ENCODE data around the gene RFX7. TPM values are rescaled to one million over a fixed set of nuclear protein-coding genes. Genes with fewer than 3 reads are reported as not detected.

The RFX7 gene
- total RNA-seq, 1 donor from 2014 or later, result 17.1 TPM

DNA sequence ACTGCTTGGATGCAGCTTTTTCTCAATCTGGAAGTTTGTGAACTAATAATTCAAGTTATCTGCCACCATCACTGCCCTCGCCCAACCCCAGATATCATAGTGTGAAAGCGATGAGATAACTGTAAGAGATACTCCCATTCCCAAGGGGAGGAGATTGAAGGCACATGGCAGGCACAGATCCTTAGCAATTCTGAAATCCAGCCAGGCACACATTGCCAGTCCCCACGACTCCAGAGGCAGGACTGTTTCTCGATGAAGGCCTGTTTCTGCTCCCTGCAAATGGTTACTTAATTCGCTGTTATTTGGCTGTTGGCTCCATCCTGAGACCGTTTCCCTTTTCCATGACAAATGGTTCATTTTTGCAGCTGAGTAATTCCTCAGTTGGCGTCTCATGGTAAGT is 187.1 kb downstream of the RFX7 start:
- FAIRE-seq, result no peak
- DNase-seq (ENCODE audit: low spot score in 2 of 2), result no peak

DNA sequence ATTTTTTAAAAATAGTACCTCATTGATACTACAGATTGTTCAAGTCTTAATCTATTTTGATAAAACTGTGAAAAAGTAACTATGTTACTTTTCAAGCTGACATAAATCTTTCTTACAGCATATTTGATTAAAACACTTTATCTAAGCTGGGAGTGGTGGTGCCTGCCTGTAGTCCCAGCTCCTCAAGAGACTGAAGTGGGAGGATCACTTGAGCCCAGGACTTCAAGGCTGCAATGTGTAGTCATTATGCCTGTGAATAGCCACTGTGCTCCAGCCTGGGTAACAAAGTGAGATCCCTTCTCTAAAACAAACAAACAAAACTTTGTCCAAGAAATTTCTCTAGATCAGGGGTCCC is 190.7 kb downstream of the RFX7 start:
- no peak for FAIRE-seq

DNA sequence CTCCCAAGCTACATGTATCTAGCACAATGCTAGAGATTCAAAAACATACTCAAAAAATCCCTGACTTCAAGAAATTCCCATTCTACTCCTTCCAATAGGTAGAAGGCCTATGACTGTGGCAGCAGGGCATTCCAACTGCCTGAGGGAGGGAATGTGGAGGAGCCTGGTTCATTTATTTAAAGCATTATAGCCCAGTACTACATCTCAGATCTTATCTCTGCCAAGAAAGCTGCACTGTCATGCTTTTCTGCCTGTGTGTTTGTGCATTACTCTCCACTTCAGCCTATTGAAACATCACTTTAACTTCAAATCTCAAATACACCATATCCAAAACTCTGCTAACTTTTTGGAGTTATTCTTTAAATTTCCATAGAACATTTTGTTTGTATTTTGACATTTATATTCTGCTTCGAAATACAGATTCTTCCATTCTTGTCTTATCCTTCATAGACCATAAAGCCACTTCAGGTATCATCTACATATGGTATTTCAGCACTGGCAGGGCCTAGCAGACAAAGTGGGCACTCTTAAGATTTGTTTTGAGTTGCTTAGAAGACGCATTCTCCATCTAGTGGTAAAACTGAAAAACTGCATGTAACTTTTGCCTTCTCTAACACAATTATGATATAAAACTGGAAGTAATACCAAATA is 191.2 kb downstream of the RFX7 start:
- DNase-seq (ENCODE audit: low spot score in 2 of 2), result peak in 1 of 2 donors; percentile 28
- FAIRE-seq, result peak; percentile 83

More for the DNA sequence above, 190.7 kb downstream of the RFX7 start:
- DNase-seq (ENCODE audit: low spot score in 2 of 2), result no peak

DNA sequence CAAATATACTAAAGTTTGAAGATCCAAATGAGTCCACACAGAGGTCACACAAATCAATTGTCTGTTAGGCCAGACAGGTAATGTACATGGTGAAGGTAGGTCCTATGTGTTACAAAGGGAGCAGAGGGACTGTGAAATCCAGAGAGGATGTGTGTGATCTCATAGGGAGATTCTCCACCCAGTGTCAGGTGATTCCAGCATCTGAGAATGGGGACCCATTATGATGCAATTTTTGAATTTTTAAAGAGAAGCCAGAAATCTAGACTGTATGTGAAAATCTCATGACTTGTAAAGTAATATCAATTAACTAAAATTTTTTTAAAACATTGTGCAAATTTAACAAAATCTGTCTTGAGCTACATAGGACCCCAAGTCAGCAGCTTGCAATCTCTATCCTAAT is 192.0 kb downstream of the RFX7 start:
- no peak for FAIRE-seq

DNA sequence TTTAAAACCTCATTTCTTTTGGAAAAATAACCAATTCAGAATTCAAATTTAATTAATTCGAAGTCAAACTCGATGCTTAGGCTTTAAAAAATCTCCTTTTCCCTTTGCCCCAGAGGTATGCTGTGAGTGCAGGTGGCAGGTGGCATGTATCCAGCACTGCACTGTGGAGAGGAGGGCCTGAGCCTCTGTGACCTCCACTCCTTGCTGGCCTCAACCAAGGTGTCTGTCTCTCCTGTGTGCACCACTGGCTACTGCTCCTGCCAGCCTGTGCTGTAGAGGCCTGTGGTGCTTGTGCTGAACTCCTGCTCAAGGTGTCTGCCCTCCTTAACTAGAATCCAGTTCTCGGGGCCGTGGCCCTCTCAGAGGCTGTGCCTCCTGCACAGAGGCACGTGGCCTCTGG is 194.1 kb downstream of the RFX7 start:
- no peak for FAIRE-seq
- no peak for DNase-seq (ENCODE audit: low spot score in 2 of 2)

More for the DNA sequence above, 192.0 kb downstream of the RFX7 start:
- DNase-seq (ENCODE audit: low spot score in 2 of 2), result no peak

DNA sequence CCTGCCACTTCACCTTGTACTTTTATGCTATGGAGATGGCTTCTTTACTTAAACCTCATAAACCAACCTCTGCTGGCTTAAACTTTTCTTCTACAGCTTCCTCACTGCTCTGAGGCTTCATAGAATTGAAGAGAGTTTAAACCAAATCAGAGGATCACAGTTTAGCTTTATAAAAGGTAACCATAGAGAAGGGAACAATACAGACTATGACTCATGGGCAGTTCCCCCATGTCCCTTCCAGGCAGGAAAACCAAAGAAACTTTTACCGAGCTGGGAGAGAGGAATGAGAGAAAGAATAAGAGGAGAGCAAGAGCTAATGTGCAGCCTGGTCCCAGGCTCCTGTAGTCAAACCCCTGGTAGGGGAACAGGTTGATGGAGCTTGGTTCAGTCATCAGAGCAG is 196.3 kb downstream of the RFX7 start:
- no peak for FAIRE-seq

DNA sequence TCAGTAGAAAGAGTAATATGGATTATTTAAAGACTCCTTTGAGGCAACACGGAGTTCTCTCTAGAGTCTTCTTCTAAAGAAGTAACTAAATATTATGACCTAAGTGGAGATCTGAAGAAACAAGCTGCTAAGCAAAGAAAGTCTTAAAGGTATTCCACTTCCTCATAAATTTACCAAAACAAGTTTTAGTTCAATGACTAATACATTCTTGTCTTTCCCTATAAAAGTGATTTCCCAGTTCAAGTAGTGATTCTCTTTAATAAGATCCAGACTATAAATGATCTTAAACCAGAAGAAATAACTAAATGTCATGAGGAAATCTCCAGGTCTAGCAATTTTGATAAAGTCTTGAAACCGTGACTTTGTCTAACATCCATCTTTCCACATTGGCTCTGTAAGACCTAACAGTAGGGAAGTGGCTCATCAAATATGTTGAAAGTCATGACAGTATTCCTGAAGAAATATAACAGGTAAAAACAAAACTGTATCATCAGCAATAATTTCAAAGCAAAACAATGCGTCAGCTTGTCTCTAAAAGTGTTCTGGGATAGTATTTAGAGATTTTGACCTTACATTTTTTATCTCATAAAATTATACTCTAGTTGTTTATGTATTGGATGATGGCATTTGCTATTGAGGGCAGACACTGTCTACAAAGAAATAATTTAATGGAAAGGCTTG is 198.5 kb downstream of the RFX7 start:
- FAIRE-seq, result no peak
- no peak for DNase-seq (ENCODE audit: low spot score in 2 of 2)

More for the DNA sequence above, 196.3 kb downstream of the RFX7 start:
- no peak for DNase-seq (ENCODE audit: low spot score in 2 of 2)

DNA sequence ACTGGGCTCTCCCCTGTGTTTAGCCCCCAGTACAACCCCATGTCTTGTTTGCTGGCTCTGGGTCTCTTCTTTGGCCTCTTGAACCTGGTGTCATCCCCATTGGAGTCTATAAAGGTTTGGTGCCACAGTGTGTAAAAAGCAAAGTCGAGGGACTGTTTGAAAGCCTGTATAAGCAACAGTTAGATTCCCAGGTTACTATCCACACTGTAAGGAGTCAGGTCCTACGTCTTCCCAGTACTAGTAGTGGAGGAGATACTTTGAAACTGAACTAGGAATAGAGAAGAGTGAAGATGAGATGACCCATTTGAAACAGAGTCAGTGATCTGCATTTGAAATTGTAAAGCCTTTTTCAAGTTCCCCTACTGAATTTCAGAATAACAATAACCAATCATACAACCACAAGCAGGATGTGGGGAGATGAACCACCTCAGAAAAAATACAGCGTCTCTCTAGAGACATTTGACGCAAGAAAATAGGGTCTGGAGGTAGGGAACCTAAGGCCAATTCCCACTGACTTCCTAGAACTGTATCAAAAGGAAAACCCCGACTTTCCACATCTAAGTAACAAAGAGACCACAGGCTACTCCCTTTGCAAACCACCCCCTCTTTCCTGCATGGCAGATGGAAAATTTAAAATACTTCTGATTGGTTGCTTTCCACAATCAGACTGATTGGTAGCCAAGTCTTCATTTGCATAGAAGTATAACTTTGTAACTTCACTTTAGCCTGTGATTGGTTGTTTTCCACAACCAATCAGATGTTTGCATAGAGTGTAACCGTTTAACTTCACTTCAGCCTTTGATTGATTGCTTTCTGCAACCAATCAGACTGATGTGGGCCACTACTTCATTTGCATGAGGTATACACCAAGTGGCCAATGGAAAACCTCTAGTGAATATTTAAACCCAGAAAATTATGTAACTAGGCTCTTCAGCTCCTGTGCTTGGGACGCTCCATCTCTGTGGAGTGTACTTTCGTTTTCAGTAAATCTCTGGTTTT is 200.4 kb downstream of the RFX7 start:
- no peak for FAIRE-seq
- DNase-seq (ENCODE audit: low spot score in 2 of 2), result no peak

DNA sequence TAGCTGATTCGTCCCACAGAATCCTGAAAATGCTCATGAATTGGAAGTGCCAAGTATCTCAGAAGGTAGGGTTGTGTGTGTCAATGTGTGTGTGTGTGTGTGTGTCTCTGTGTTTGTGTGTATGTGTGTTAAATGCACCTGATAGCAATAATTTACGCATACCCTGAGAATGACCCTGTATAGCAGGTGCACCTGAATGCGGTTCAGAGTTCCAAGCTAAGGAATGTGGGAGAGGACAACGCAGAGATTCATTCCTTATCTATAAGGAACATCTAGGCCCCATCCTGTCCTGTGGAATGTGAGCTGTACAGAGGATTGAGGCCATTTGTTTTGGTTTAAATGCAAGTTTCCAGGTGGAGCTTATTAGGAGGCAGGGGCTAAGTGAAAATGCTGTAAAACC is 201.2 kb downstream of the RFX7 start:
- FAIRE-seq (no peak), DNase-seq (ENCODE audit: low spot score in 2 of 2) (no peak)

DNA sequence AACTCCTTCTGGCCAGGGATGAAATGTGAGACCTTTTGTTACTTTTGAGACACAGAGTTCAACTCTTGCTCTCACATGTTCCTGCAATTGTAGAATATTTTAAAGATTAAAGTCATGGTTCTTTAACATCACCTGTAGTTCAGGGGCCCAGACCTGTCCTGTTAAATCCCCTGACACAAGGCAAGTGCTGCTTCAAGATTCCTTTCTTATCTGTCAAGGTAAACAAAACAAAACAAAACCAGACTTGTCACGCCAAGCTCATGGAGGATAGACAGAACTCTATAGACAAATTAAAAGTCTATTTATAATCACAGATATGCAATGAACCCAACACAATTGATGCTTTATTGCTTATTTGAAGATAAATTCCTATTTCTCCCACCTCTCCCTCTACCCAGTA is 201.6 kb downstream of the RFX7 start:
- FAIRE-seq (no peak), DNase-seq (ENCODE audit: low spot score in 2 of 2) (no peak)

DNA sequence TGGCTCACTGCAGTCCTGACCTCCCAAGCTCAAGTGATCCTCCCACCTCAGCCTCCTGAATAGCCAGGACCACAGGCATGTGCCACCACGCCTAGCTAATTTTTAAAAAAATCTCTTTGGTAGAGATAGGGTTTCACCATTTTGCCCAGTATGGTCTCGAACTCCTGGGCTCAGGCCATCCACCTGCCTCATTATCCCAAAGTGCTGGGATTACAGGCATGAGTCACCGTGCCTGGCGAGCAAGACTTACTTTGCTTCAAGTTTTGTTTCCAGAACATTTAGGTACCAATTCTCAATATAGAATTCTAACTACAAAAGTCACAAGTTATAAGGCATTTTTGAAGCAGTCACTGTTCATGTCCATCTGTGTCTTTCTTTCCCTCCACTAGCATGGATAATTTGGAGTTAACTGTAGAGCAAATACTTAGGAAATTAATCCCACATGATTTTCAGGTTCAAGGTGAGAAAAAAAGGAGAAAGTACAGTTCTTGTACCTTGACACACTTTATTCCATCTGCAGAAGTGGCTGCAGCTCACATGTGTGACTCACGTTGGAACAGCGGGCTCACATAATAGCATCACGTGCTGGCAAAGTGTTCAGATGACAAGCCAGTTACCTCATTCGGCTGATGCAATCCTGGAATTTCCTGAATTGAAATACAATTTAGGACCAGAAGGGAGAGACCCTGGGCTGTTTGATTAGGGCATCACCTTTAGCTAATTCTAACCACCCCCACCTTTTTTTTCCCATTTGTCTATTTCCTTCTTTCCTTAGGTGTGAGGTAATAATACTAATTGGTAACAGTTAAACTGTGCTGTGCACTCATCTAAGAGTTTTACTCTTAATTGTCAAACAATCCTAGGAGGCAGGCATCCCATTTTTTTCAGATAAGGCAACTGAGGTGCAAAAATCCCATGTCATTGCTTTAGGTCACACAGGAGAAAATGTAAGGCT is 203.3 kb downstream of the RFX7 start:
- DNase-seq (ENCODE audit: low spot score in 2 of 2) (no peak), FAIRE-seq (no peak)

DNA sequence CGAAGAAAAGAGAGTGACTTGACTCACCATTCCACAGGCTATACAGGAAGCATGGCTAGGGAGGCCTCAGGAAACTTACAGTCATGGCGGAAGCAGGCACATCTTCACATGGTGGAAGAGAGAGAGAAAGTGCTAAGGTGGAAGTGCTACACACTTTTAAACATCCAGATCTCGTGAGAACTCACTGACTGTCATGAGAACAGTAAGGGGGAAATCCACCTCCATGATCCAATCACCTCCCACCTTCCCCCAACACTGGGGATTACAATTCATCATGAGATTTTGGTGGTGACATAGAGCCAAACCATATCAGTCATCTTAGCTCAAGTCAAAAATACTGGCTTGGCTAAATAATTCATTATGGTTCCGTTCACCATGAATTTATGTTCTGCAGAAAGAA is 205.0 kb downstream of the RFX7 start:
- FAIRE-seq, result no peak
- no peak for DNase-seq (ENCODE audit: low spot score in 2 of 2)

DNA sequence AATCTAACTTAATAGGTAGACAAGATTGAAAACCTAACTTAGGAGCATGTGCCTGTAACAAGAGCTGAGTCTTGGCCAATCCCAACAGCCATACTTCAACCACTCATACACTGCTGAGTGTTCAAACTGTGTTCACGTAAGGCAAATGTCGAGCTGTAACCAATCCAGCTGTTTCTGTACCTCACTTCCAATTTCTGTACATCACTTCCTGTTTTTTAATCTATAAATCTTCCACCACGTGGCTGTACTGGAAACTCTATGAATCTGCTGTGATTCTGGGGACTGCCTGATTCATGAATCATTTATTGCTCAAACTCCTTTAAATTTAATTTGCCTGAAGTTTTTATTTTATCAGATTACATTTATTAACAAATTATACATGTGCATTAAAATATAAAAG is 205.7 kb downstream of the RFX7 start:
- FAIRE-seq (no peak), DNase-seq (ENCODE audit: low spot score in 2 of 2) (no peak)

Small RNA genes within 50 kb of the gene (small RNA-seq; reads per million reads assigned to genes)
- not detected for gene CD24P2
- gene RNU6-1287P, result not detected

Other genes starting within 250 kb of the RFX7 start
- 27.3 TPM for gene TEX9, start 121.5 kb upstream of the RFX7 start, total RNA-seq
- 1.2 TPM for gene MNS1, start 221.3 kb upstream of the RFX7 start, total RNA-seq